Neural cell (in vitro differentiated cells): ENCODE data around the gene SLC24A2. TPM values are rescaled to one million over a fixed set of nuclear protein-coding genes. Genes with fewer than 3 reads are reported as not detected.

ENCODE experiments used
- H2AFZ ChIP-seq: fragments of 200-600, 300-800 bp; sonication (generic), shearing (Covaris generic); 2 replicates; pipeline ENCODE4 v1.6.0; 2014; ENCODE audit warnings: low read depth, mild to moderate bottlenecking, antibody characterized with exemption, low read length, moderate library complexity
- H3F3A ChIP-seq: fragments of 200-600 bp; shearing (Covaris generic); 2 replicates; pipeline ENCODE4 v1.6.1; 2016; ENCODE audit warnings: mild to moderate bottlenecking, moderate library complexity, mixed read lengths, antibody characterized with exemption, low read length; ENCODE audit not compliant: insufficient read depth, poor library complexity, severe bottlenecking
- H3K27ac ChIP-seq: fragments of 200-600, 300-800 bp; sonication (generic), shearing (Covaris generic); 2 replicates; pipeline ENCODE4 v1.5.1; 2014; ENCODE audit warnings: mild to moderate bottlenecking, low read length, moderate library complexity
- H3K27me3 ChIP-seq: fragments of 300-800, 200-600 bp; sonication (generic), shearing (Covaris generic); 2 replicates; pipeline ENCODE4 v1.6.0; 2014; ENCODE audit warnings: mild to moderate bottlenecking, low read depth, low read length, moderate library complexity; ENCODE audit not compliant: insufficient read depth
- H3K36me3 ChIP-seq: fragments of 300-800, 200-600 bp; sonication (generic), shearing (Covaris generic); 2 replicates; pipeline ENCODE4 v1.5.1; 2014; ENCODE audit warnings: mild to moderate bottlenecking, antibody characterized with exemption, low read length, moderate library complexity; ENCODE audit not compliant: insufficient read depth
- H3K4me2 ChIP-seq: fragments of 300-800, 200-600 bp; sonication (generic), shearing (Covaris generic); 2 replicates; pipeline ENCODE4 v1.6.0; 2014; ENCODE audit warnings: mild to moderate bottlenecking, low read length
- H3K4me3 ChIP-seq: fragments of 300-800, 200-600 bp; sonication (generic), shearing (Covaris generic); 2 replicates; pipeline ENCODE4 v1.5.1; 2014; ENCODE audit warnings: mild to moderate bottlenecking, low read length, moderate library complexity
- H3K79me2 ChIP-seq: fragments of 200-600 bp; shearing (Covaris generic); replicated peaks from 2 replicates; pipeline ENCODE4 v1.6.0; 2014; ENCODE audit warnings: mild to moderate bottlenecking, low read length, moderate library complexity; ENCODE audit not compliant: insufficient read depth
- H3K9ac ChIP-seq: fragments of 300-800, 200-600 bp; sonication (generic), shearing (Covaris generic); 2 replicates; pipeline ENCODE4 v1.6.1; 2016; ENCODE audit warnings: mild to moderate bottlenecking, low read length, mixed read lengths
- H3K9me2 ChIP-seq: fragments of 200-600 bp; shearing (Covaris generic); 2 replicates; pipeline ENCODE4 v1.6.1; 2016; ENCODE audit warnings: mild to moderate bottlenecking, low read length, mixed read lengths; ENCODE audit not compliant: insufficient read depth
- H3K9me3 ChIP-seq: fragments of 200-600, 300-800 bp; sonication (generic), shearing (Covaris generic); 2 replicates; pipeline ENCODE4 v1.6.1; 2016; ENCODE audit warnings: mild to moderate bottlenecking, mixed run types, low read length, moderate library complexity, mixed read lengths
- H4K20me1 ChIP-seq: fragments of 200-600 bp; shearing (Covaris generic); 2 replicates; pipeline ENCODE4 v1.6.1; 2016; ENCODE audit warnings: mild to moderate bottlenecking, mixed run types; ENCODE audit not compliant: insufficient read depth
- EP300 ChIP-seq: fragments of 450-650 bp; conservative IDR thresholded peaks from 2 replicates; pipeline ENCODE4 v1.6.1; 2014; ENCODE audit warnings: antibody characterized with exemption, mild to moderate bottlenecking, moderate library complexity; ENCODE audit not compliant: poor library complexity, severe bottlenecking
- EZH2 ChIP-seq: fragments of 200-600, 300-800 bp; shearing (Covaris generic), sonication (generic); IDR thresholded peaks from 2 replicates; pipeline ENCODE4 v1.6.1; 2014; ENCODE audit warnings: antibody characterized with exemption, low read length, borderline replicate concordance, mild to moderate bottlenecking; ENCODE audit not compliant: insufficient read depth, poor library complexity, severe bottlenecking
- MXI1 ChIP-seq: fragments of 450-650 bp; conservative IDR thresholded peaks from 2 replicates; pipeline ENCODE4 v1.6.1; 2014; ENCODE audit warnings: antibody characterized with exemption, mild to moderate bottlenecking; ENCODE audit not compliant: poor library complexity, severe bottlenecking
- POLR2AphosphoS5 ChIP-seq: IDR thresholded peaks from 2 replicates; pipeline ENCODE4 v1.6.1; 2012
- RAD21 ChIP-seq: fragments of 450-650 bp; conservative IDR thresholded peaks from 2 replicates; pipeline ENCODE4 v1.6.1; 2014; ENCODE audit warnings: antibody characterized with exemption, mild to moderate bottlenecking, moderate library complexity
- REST ChIP-seq: IDR thresholded peaks from 2 replicates; pipeline ENCODE4 v1.6.1; 2012; ENCODE audit warnings: borderline replicate concordance
- SMC3 ChIP-seq: fragments of 450-650 bp; conservative IDR thresholded peaks from 2 replicates; pipeline ENCODE4 v1.6.1; 2014; ENCODE audit warnings: antibody characterized with exemption, mild to moderate bottlenecking, moderate library complexity; ENCODE audit not compliant: poor library complexity
- TAF1 ChIP-seq: IDR thresholded peaks from 2 replicates; pipeline ENCODE4 v1.6.1; 2012; ENCODE audit warnings: low read depth
- polyA plus RNA-seq: library from polyadenylated mRNA; depleted of rRNA; stranded (reverse); fragments of >200 nt; gene quantifications from 2 replicates; pipeline ENCODE4 v1.2.3, GENCODE V29; 2014
- TF ChIP-seq, protein P1 (sequence below): fragments of 450-650 bp; IDR thresholded peaks from 2 replicates; pipeline ENCODE4 v1.5.1; 2014; ENCODE audit warnings: antibody characterized with exemption, mild to moderate bottlenecking, moderate library complexity; ENCODE audit not compliant: poor library complexity, severe bottlenecking

Gene SLC24A2
- polyA plus RNA-seq, 1 donor from 2014 or later, result 0.56 TPM

- H3F3A ChIP-seq, result no peaks in the 10 kb centered on the region
- H2AFZ ChIP-seq, result no peak overlapping the region
- no peaks in the 10 kb centered on the region for H3K36me3 ChIP-seq
- H3K27me3 ChIP-seq, result no peaks in the 10 kb centered on the region
- no peaks in the 10 kb centered on the region for H3K79me2 ChIP-seq
- no peaks in the 10 kb centered on the region for H3K9me2 ChIP-seq
- no peak overlapping the region for H3K4me3 ChIP-seq
- no peaks in the 10 kb centered on the region for H4K20me1 ChIP-seq
- H3K27ac ChIP-seq, result no peak overlapping the region
- no peak for TF ChIP-seq POLR2AphosphoS5
- TF ChIP-seq TAF1, result no peak
- TF ChIP-seq REST, result no peak
- TF ChIP-seq MXI1, result no peak
- no peak for TF ChIP-seq RAD21
- no peak for TF ChIP-seq EZH2
- TF ChIP-seq SMC3, result no peak
- no peak for TF ChIP-seq EP300
- TF ChIP-seq, protein P1, sequence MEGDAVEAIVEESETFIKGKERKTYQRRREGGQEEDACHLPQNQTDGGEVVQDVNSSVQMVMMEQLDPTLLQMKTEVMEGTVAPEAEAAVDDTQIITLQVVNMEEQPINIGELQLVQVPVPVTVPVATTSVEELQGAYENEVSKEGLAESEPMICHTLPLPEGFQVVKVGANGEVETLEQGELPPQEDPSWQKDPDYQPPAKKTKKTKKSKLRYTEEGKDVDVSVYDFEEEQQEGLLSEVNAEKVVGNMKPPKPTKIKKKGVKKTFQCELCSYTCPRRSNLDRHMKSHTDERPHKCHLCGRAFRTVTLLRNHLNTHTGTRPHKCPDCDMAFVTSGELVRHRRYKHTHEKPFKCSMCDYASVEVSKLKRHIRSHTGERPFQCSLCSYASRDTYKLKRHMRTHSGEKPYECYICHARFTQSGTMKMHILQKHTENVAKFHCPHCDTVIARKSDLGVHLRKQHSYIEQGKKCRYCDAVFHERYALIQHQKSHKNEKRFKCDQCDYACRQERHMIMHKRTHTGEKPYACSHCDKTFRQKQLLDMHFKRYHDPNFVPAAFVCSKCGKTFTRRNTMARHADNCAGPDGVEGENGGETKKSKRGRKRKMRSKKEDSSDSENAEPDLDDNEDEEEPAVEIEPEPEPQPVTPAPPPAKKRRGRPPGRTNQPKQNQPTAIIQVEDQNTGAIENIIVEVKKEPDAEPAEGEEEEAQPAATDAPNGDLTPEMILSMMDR, result no peak
- no peak overlapping the region for H3K9ac ChIP-seq
- no peak overlapping the region for H3K4me2 ChIP-seq
- no peaks in the 10 kb centered on the region for H3K9me3 ChIP-seq
Observed at GRCh38 chr9:19771446-19771845, 17.4 kb downstream of the SLC24A2 start.

DNA sequence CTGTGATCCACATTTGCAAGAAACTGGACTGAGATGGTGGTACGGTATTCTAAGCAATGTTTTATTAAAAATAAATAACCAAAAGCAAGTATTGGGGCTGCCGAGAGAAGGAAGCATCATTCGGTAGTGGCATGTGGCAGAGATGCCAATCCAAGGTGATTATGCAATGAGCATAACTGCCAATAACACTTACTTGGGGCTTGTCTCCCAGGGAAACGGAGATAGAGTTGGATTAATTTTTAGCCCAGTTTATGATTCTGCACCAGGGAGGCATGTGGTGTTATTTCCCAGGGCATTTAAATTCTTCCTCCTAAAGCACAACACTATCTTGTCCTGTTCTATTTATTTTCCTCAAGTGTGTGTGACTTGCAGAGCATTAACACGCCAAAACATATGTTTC is 17.9 kb downstream of the SLC24A2 start:
- Histone ChIP-seq H3K27me3 (no peaks in the 10 kb centered on the region), H4K20me1 (no peaks in the 10 kb centered on the region), H3K79me2 (no peaks in the 10 kb centered on the region), H3K36me3 (no peaks in the 10 kb centered on the region), H3K9ac (no peak overlapping the region), H3F3A (no peaks in the 10 kb centered on the region), H3K9me3 (no peaks in the 10 kb centered on the region), H3K4me2 (no peak overlapping the region), H3K27ac (no peak overlapping the region), H3K4me3 (no peak overlapping the region), H3K9me2 (no peaks in the 10 kb centered on the region), H2AFZ (no peak overlapping the region)
- TF ChIP-seq RAD21, result no peak
- no peak for TF ChIP-seq REST
- no peak for TF ChIP-seq EZH2
- TF ChIP-seq POLR2AphosphoS5, result no peak
- TF ChIP-seq, protein P1, result no peak
- TF ChIP-seq SMC3, result no peak
- no peak for TF ChIP-seq EP300
- no peak for TF ChIP-seq MXI1
- TF ChIP-seq TAF1, result no peak
